ENCODE data around the gene CADPS2. TPM values are rescaled to one million over a fixed set of nuclear protein-coding genes. Genes with fewer than 3 reads are reported as not detected.

CADPS2 gene
- polyA plus RNA-seq, 3 donors: not detected

- TF ChIP-seq CTCF (IDR thresholded peaks at IDR 0.05): no peak
- no peak for DNase-seq
- no peaks in the 10 kb centered on the region for H3K36me3 ChIP-seq (replicated peaks in 1 of 2; ENCODE audit: control insufficient read depth in 1 of 2, insufficient read depth in 2 of 2, low read length in 2 of 2)
- no peak overlapping the region for H3K4me3 Mint-ChIP-seq
- no peaks in the 10 kb centered on the region for H3K9me3 ChIP-seq (replicated peaks in 1 of 2; ENCODE audit: control insufficient read depth in 1 of 2, insufficient read depth in 1 of 2, low read length in 2 of 2)
- no peak overlapping the region for H3K27ac Mint-ChIP-seq
- no peak overlapping the region for H3K4me2 ChIP-seq (replicated peaks; ENCODE audit: extremely low read depth, low read length, poor library complexity, severe bottlenecking)
- H3K9ac ChIP-seq (ENCODE audit: insufficient read depth, low read length, poor library complexity, severe bottlenecking): no peak overlapping the region
- WGBS (ENCODE audit: insufficient coverage): no CpG with 5 or more reads among the region's 3 CpGs
- H3K4me1 ChIP-seq (ENCODE audit: control insufficient read depth in 1 of 2, insufficient read depth in 2 of 2, low read length in 2 of 2): no peaks in the 10 kb centered on the region
- no peaks in the 10 kb centered on the region for H4K20me1 ChIP-seq (ENCODE audit: insufficient read depth, low read length)
- H3K9me3 Mint-ChIP-seq: peaks cover 0 to 5% (median 0%) of the 10 kb centered on the region in 7 donors
- no peak overlapping the region for H3K4me3 ChIP-seq (replicated peaks in 1 of 3; ENCODE audit: low read depth in 2 of 3, low read length in 3 of 3)
- no peaks in the 10 kb centered on the region for H3K79me2 ChIP-seq (ENCODE audit: insufficient read depth, low read length)
- intact Hi-C loops (cut with micrococcal nuclease): no loop called here
- no peak overlapping the region for H3K27ac ChIP-seq (ENCODE audit: low read depth in 1 of 2, low read length in 2 of 2)
- H3K27me3 Mint-ChIP-seq (ENCODE audit: low read depth in 3 of 3): no peaks in the 10 kb centered on the region
- no peaks in the 10 kb centered on the region for H3K27me3 ChIP-seq (ENCODE audit: control insufficient read depth in 2 of 2, insufficient read depth in 2 of 2, low read length in 2 of 2)
- no peaks in the 10 kb centered on the region for H3K4me1 Mint-ChIP-seq
- H2AFZ ChIP-seq (ENCODE audit: insufficient read depth, low read depth, low read length, poor library complexity, severe bottlenecking): no peak overlapping the region
- no peaks in the 10 kb centered on the region for H3K36me3 Mint-ChIP-seq
Observed at GRCh38 chr7:122791959-122792545, 94.2 kb downstream of the CADPS2 start.

- H3K9me3 ChIP-seq (replicated peaks in 1 of 2; ENCODE audit: control insufficient read depth in 1 of 2, insufficient read depth in 1 of 2, low read length in 2 of 2): no peaks in the 10 kb centered on the region
- no peaks in the 10 kb centered on the region for H3K36me3 ChIP-seq (replicated peaks in 1 of 2; ENCODE audit: control insufficient read depth in 1 of 2, insufficient read depth in 2 of 2, low read length in 2 of 2)
- no peaks in the 10 kb centered on the region for H4K20me1 ChIP-seq (ENCODE audit: insufficient read depth, low read length)
- no peaks in the 10 kb centered on the region for H3K4me1 ChIP-seq (ENCODE audit: control insufficient read depth in 1 of 2, insufficient read depth in 2 of 2, low read length in 2 of 2)
- no peak overlapping the region for H3K9ac ChIP-seq (ENCODE audit: insufficient read depth, low read length, poor library complexity, severe bottlenecking)
- Mint-ChIP-seq H3K27me3 (ENCODE audit: low read depth in 3 of 3) (no peaks in the 10 kb centered on the region), H3K4me1 (no peaks in the 10 kb centered on the region), H3K4me3 (no peak overlapping the region), H3K36me3 (no peaks in the 10 kb centered on the region), H3K9me3 (peaks cover 0 to 4% (median 0%) of the 10 kb centered on the region in 7 donors), H3K27ac (no peak overlapping the region)
- DNase-seq: no peak
- TF ChIP-seq CTCF (IDR thresholded peaks at IDR 0.05): no peak
- H3K27me3 ChIP-seq (ENCODE audit: control insufficient read depth in 2 of 2, insufficient read depth in 2 of 2, low read length in 2 of 2): no peaks in the 10 kb centered on the region
- no peak overlapping the region for H3K4me2 ChIP-seq (replicated peaks; ENCODE audit: extremely low read depth, low read length, poor library complexity, severe bottlenecking)
- no peak overlapping the region for H3K27ac ChIP-seq (ENCODE audit: low read depth in 1 of 2, low read length in 2 of 2)
- WGBS (ENCODE audit: insufficient coverage): no CpG with 5 or more reads among the region's 2 CpGs
- H2AFZ ChIP-seq (ENCODE audit: insufficient read depth, low read depth, low read length, poor library complexity, severe bottlenecking): no peak overlapping the region
- no peak overlapping the region for H3K4me3 ChIP-seq (replicated peaks in 1 of 3; ENCODE audit: low read depth in 2 of 3, low read length in 3 of 3)
- intact Hi-C loops (cut with micrococcal nuclease): no loop called here
- H3K79me2 ChIP-seq (ENCODE audit: insufficient read depth, low read length): no peaks in the 10 kb centered on the region
Observed at GRCh38 chr7:122790591-122790990, 95.7 kb downstream of the CADPS2 start.

All from CD14-positive monocyte (primary cell).